ENCODE data around the gene SUGCT. TPM values are rescaled to one million over a fixed set of nuclear protein-coding genes. Genes with fewer than 3 reads are reported as not detected.

Gene SUGCT
- total RNA-seq, 1 experiment from 2014 or later: 1.5 TPM

DNA sequence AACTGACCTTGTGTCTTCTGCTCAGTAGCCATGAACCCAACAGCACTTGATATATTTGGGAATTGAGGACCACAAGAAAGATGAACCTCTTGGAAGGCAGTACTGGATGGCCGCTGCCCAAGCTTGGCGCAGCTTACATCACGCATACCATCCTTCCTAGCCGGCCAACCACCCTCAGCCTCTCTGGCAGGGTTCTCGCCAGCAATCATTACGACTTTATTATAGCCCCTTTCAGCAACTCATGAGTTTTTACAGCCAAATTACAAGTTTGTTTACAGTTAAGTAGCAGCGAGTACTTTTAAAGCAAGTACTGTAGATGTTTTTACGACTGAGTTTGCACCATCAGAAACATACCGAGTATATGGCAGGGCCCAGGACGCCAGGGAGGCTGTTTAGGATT is 769.1 kb downstream of the SUGCT start:
- Histone ChIP-seq H3K36me3 (no peaks in the 10 kb centered on the region), H3K27me3 (no peaks in the 10 kb centered on the region), H3K9me3 (no peaks in the 10 kb centered on the region), H3K4me3 (no peak overlapping the region)
- DNase-seq: peak; percentile 71

DNA sequence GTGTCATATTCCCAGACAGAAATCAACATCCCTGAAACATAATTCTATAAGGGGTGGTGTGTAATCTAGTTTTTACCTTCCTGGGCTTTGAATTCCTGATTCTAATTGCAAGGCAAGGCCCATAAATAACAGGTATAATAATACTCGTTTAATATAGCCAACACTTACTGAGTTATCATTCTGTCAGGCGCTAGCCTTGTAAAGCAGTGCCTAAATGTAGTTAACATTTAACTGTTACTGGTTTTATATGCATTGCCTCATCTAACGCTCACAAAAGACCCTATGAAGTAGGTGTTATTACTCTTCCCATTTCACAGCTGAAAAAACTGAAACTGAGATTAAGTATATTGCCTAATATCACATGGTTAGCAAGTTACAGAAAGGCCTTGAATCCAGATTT is 772.5 kb downstream of the SUGCT start:
- H3K27me3 ChIP-seq: no peaks in the 10 kb centered on the region
- H3K4me3 ChIP-seq: no peak overlapping the region
- H3K9me3 ChIP-seq: no peaks in the 10 kb centered on the region
- no peaks in the 10 kb centered on the region for H3K36me3 ChIP-seq
- no peak for DNase-seq

DNA sequence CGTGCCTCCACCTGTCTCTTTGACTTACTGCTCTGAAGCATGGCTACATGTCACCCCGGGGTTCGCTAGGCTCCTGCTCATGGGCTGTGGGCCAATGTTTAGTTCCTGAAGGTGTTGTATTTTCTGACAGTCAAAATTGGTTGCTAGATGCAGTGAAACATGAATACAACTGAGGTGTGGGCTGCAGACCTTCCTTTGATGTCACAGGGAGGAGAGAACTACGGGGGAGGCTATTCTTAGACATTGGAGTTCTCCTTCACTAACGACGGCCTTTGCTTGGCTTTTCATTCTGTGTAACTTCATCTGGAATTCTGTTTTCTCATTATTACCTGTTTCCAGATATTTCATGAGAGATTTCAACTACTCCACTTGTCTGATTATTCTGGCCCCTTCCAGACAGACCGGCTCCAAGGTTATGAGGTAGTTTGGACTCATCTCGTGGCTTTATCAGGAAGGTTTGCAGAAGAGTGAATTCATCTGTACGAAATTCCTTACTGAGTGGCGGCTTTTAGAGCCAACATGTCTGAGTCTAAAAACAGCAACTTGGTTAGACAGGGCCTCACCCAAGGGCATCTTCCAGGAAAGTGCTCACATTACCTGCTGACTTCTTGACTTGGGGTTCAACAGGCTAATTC is 774.7 kb downstream of the SUGCT start:
- Histone ChIP-seq H3K36me3 (no peaks in the 10 kb centered on the region), H3K9me3 (no peaks in the 10 kb centered on the region), H3K4me3 (no peak overlapping the region), H3K27me3 (no peaks in the 10 kb centered on the region)
- no peak for DNase-seq

Other genes with a start within 250 kb of the SUGCT start
- 24.1 and 44.5 TPM in 2 replicates for gene CDK13, start 184.7 kb upstream of the SUGCT start, total RNA-seq (2014; rRNA removed; shearing (Covaris generic); ENCODE audit: low replicate concordance)
- 20.8 and 32.8 TPM in 2 replicates for gene MPLKIP, start 383 bp upstream of the SUGCT start, total RNA-seq (2014; rRNA removed; shearing (Covaris generic); ENCODE audit: low replicate concordance)

All from MG63 (cell line).